SK-N-SH treated with all-trans-retinoic acid at 6 μM for 48 hours (cell line): ENCODE data around the gene TTC27.
A peak's percentile ranks its signal among the peaks of the same experiment; 100 is the strongest.

Source experiments
- ATAC-seq: fragments of 200-7000 bp; cut with Tn5 transposase; 3 replicates; pipeline ENCODE4 v1.9.1; 2020; ENCODE audit warnings: mild to moderate bottlenecking, moderate library complexity
- ARNTL ChIP-seq: fragments of 450-650 bp; formaldehyde crosslinking; IDR thresholded peaks from 2 replicates; pipeline ENCODE4 v1.5.0; 2020; ENCODE audit warnings: low read depth, mild to moderate bottlenecking, moderate library complexity, borderline replicate concordance
- BACH2 ChIP-seq: fragments of 250-450 bp; sonication (Bioruptor Pico); IDR thresholded peaks from 2 replicates; pipeline ENCODE4 v1.9.0; 2021; ENCODE audit warnings: mild to moderate bottlenecking, borderline replicate concordance
- CSDC2 ChIP-seq: fragments of 250-450 bp; sonication (Bioruptor Pico); IDR thresholded peaks from 2 replicates; pipeline ENCODE4 v1.5.0; 2020; ENCODE audit warnings: mild to moderate bottlenecking, moderate library complexity
- GLIS3 ChIP-seq: fragments of 250-450 bp; sonication (Bioruptor Pico); IDR thresholded peaks from 2 replicates; pipeline ENCODE4 v1.5.0; 2020; ENCODE audit warnings: mild to moderate bottlenecking, moderate library complexity
- ISL1 ChIP-seq: fragments of 250-450 bp; sonication (Bioruptor Pico); IDR thresholded peaks from 2 replicates; pipeline ENCODE4 v2.1.2; 2022; ENCODE audit warnings: mild to moderate bottlenecking, moderate library complexity
- OSR1 ChIP-seq: fragments of 250-450 bp; sonication (Bioruptor Pico); IDR thresholded peaks from 2 replicates; pipeline ENCODE4 v1.8.0; 2022; ENCODE audit warnings: moderate library complexity, mild to moderate bottlenecking, inconsistent platforms
- PPARA ChIP-seq: fragments of 250-450 bp; sonication (Bioruptor Pico); IDR thresholded peaks from 2 replicates; pipeline ENCODE4 v1.5.0; 2020; ENCODE audit warnings: mild to moderate bottlenecking, borderline replicate concordance
- RARB ChIP-seq: fragments of 250-450 bp; sonication (Bioruptor Pico); IDR thresholded peaks from 2 replicates; pipeline ENCODE4 v1.8.0; 2021; ENCODE audit warnings: mild to moderate bottlenecking, moderate library complexity
- SNAI2 ChIP-seq: fragments of 250-450 bp; sonication (Bioruptor Pico); IDR thresholded peaks from 2 replicates; pipeline ENCODE4 v1.5.0; 2020; ENCODE audit warnings: mild to moderate bottlenecking, moderate library complexity
- TOX ChIP-seq: fragments of 250-450 bp; sonication (Bioruptor Pico); IDR thresholded peaks from 2 replicates; pipeline ENCODE4 v1.8.0; 2021; ENCODE audit warnings: mild to moderate bottlenecking, moderate library complexity, borderline replicate concordance
- ZC3H10 ChIP-seq: fragments of 250-450 bp; sonication (Bioruptor Pico); IDR thresholded peaks from 2 replicates; pipeline ENCODE4 v1.5.1; 2021; ENCODE audit warnings: mild to moderate bottlenecking, moderate library complexity
- ZFP3 ChIP-seq: fragments of 250-450 bp; sonication (Bioruptor Pico); IDR thresholded peaks from 2 replicates; pipeline ENCODE4 v1.5.0; 2020; ENCODE audit warnings: mild to moderate bottlenecking, moderate library complexity
- ZNF565 ChIP-seq: fragments of 450-650 bp; formaldehyde crosslinking; conservative IDR thresholded peaks from 2 replicates; pipeline ENCODE4 v1.5.0; 2020; ENCODE audit warnings: low read depth, mild to moderate bottlenecking, moderate library complexity
- ZNF70 ChIP-seq: fragments of 450-650 bp; formaldehyde crosslinking; IDR thresholded peaks from 2 replicates; pipeline ENCODE4 v1.5.0; 2020; ENCODE audit warnings: mild to moderate bottlenecking, moderate library complexity
- ZNF8 ChIP-seq: fragments of 450-650 bp; formaldehyde crosslinking; IDR thresholded peaks from 2 replicates; pipeline ENCODE4 v1.5.0; 2020; ENCODE audit warnings: mild to moderate bottlenecking, moderate library complexity
- TF ChIP-seq, protein P1 (sequence below): fragments of 250-450 bp; sonication (Bioruptor Pico); IDR thresholded peaks from 2 replicates; pipeline ENCODE4 v1.8.0; 2020; ENCODE audit warnings: mild to moderate bottlenecking, moderate library complexity, borderline replicate concordance
- TF ChIP-seq, protein P2 (sequence below): fragments of 250-450 bp; sonication (Bioruptor Pico); IDR thresholded peaks from 2 replicates; pipeline ENCODE4 v1.5.1; 2020; ENCODE audit warnings: low read depth, mild to moderate bottlenecking, moderate library complexity
- TF ChIP-seq, protein P3 (sequence below): fragments of 250-450 bp; sonication (Bioruptor Pico); IDR thresholded peaks from 2 replicates; pipeline ENCODE4 v1.5.1; 2021; ENCODE audit warnings: mild to moderate bottlenecking, moderate library complexity
- TF ChIP-seq, protein P4 (sequence below): fragments of 250-450 bp; sonication (Bioruptor Pico); IDR thresholded peaks from 2 replicates; pipeline ENCODE4 v1.8.0; 2021; ENCODE audit warnings: low read depth, mild to moderate bottlenecking, moderate library complexity, borderline replicate concordance
- TF ChIP-seq, protein P5 (sequence below): fragments of 250-450 bp; sonication (Bioruptor Pico); IDR thresholded peaks from 2 replicates; pipeline ENCODE4 v1.5.0; 2020; ENCODE audit warnings: mild to moderate bottlenecking, moderate library complexity

The TTC27 gene

DNA sequence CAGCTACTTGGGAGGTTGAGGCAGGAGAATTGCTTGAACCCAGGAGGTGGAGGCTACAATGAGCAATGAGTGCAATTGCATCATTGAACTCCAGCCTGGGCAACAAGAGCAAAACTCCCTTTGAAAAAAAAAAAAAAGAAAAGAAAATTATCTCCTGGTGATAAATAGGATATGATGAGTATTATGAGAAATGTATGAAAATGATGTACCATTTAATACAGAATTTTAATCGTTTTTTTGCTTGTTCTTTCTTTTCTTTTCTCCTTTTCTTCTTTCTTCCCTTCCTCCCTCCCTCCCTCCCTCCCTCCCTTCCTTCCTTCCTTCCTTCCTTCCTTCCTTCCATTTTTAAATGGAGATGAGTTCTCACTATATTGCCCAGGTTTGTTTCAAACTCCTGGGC is 40.4 kb downstream of the TTC27 start:
- no peak for ATAC-seq
- no peak for TF ChIP-seq PPARA
- TF ChIP-seq RARB (CRISPR knock-in tag) = no peak
- TF ChIP-seq, protein P1, sequence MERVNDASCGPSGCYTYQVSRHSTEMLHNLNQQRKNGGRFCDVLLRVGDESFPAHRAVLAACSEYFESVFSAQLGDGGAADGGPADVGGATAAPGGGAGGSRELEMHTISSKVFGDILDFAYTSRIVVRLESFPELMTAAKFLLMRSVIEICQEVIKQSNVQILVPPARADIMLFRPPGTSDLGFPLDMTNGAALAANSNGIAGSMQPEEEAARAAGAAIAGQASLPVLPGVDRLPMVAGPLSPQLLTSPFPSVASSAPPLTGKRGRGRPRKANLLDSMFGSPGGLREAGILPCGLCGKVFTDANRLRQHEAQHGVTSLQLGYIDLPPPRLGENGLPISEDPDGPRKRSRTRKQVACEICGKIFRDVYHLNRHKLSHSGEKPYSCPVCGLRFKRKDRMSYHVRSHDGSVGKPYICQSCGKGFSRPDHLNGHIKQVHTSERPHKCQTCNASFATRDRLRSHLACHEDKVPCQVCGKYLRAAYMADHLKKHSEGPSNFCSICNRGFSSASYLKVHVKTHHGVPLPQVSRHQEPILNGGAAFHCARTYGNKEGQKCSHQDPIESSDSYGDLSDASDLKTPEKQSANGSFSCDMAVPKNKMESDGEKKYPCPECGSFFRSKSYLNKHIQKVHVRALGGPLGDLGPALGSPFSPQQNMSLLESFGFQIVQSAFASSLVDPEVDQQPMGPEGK (CRISPR knock-in tag) = no peak

DNA sequence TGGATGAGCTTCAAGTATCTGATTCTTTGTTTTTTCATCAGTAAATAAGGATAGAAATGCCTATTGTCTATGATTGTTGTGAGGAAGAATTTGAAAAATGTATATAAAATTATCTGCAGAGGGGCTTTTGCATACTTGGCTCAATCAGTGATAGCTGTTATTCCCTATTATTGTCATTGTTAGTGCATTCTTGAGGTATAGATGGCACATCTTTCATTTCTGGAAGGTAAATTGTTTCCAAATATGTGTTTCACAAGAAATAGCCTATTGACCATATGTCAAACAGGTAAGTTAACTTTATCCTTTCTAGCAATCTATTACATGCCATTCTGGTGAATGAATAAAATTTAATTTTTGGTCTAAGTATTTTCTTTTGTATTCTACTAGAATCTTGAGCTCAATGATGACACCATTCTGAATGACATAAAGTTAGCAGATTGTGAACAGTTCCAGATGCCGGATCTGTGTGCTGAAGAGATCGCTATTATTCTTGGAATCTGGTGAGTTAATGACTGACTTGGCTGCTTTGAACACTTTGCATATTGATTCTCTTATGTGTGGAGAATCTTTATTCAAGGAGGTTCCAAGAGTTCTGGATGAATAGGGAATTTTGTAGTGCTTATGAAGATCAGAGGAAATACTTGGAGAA is 44.2 kb downstream of the TTC27 start:
- peak; percentile 90 for ATAC-seq
- TF ChIP-seq ISL1 (CRISPR knock-in tag) = peak; percentile 98
- no peak for TF ChIP-seq TOX (CRISPR knock-in tag)

DNA sequence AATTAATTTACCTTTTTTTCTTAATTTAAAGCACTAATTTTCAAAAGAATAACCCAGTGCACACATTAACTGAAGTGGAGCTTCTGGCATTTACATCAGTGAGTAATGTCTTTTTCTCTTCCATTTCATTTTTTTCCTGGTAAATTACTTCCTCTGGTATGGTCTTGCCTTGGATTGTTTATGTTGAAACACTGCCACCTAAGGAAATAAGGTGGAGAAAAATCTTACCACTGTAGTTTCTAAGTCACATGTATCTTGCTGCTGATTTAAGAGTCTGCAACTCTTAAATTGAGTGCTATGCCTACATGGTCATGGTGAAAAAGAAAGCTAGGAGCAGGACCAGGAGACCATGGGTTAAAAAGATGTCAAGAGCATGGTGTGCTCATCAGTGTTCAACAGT is 51.0 kb downstream of the TTC27 start:
- peak; percentile 89 for ATAC-seq
- peak; percentile 43; the same call in 1 of the 2 replicates for TF ChIP-seq ISL1 (CRISPR knock-in tag)
- no peak for TF ChIP-seq OSR1

DNA sequence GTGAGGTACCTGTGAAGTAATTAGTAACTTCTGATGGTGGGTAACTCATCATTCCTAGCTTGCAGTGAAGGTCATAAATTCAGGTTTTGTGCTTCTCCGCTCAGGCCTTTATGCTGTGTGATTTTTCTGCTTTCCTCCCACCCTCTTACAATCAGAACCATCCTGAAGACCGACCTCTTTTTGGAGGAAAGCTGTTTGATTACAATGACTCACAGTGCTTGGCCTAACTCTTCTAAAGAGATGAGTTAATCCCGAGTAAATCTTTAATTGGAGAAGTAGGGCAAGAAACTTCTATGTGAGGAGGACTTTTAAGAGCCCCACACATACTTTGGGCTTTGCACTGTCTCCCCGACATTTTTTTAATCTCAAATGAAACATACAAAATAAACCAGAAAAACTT is 53.1 kb downstream of the TTC27 start:
- no peak for ATAC-seq
- TF ChIP-seq ZNF70 (no peak), RARB (CRISPR knock-in tag) (no peak), ISL1 (CRISPR knock-in tag) (no peak), ZNF565 (CRISPR knock-in tag) (no peak), CSDC2 (CRISPR knock-in tag) (no peak), SNAI2 (CRISPR knock-in tag) (no peak), OSR1 (no peak), TOX (CRISPR knock-in tag) (no peak), BACH2 (no peak), ZNF8 (CRISPR knock-in tag) (no peak), GLIS3 (CRISPR knock-in tag) (no peak), PPARA (no peak), ZC3H10 (CRISPR knock-in tag) (no peak), ARNTL (CRISPR knock-in tag) (no peak), ZFP3 (CRISPR knock-in tag) (no peak)
- TF ChIP-seq, protein P2, sequence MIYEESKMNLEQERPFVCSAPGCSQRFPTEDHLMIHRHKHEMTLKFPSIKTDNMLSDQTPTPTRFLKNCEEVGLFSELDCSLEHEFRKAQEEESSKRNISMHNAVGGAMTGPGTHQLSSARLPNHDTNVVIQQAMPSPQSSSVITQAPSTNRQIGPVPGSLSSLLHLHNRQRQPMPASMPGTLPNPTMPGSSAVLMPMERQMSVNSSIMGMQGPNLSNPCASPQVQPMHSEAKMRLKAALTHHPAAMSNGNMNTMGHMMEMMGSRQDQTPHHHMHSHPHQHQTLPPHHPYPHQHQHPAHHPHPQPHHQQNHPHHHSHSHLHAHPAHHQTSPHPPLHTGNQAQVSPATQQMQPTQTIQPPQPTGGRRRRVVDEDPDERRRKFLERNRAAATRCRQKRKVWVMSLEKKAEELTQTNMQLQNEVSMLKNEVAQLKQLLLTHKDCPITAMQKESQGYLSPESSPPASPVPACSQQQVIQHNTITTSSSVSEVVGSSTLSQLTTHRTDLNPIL (CRISPR knock-in tag) = no peak
- TF ChIP-seq, protein P3, sequence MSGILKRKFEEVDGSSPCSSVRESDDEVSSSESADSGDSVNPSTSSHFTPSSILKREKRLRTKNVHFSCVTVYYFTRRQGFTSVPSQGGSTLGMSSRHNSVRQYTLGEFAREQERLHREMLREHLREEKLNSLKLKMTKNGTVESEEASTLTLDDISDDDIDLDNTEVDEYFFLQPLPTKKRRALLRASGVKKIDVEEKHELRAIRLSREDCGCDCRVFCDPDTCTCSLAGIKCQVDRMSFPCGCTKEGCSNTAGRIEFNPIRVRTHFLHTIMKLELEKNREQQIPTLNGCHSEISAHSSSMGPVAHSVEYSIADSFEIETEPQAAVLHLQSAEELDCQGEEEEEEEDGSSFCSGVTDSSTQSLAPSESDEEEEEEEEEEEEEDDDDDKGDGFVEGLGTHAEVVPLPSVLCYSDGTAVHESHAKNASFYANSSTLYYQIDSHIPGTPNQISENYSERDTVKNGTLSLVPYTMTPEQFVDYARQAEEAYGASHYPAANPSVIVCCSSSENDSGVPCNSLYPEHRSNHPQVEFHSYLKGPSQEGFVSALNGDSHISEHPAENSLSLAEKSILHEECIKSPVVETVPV = no peak
- TF ChIP-seq, protein P4, sequence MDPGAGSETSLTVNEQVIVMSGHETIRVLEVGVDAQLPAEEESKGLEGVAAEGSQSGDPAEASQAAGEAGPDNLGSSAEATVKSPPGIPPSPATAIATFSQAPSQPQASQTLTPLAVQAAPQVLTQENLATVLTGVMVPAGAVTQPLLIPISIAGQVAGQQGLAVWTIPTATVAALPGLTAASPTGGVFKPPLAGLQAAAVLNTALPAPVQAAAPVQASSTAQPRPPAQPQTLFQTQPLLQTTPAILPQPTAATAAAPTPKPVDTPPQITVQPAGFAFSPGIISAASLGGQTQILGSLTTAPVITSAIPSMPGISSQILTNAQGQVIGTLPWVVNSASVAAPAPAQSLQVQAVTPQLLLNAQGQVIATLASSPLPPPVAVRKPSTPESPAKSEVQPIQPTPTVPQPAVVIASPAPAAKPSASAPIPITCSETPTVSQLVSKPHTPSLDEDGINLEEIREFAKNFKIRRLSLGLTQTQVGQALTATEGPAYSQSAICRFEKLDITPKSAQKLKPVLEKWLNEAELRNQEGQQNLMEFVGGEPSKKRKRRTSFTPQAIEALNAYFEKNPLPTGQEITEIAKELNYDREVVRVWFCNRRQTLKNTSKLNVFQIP (CRISPR knock-in tag) = no peak
- TF ChIP-seq, protein P5, sequence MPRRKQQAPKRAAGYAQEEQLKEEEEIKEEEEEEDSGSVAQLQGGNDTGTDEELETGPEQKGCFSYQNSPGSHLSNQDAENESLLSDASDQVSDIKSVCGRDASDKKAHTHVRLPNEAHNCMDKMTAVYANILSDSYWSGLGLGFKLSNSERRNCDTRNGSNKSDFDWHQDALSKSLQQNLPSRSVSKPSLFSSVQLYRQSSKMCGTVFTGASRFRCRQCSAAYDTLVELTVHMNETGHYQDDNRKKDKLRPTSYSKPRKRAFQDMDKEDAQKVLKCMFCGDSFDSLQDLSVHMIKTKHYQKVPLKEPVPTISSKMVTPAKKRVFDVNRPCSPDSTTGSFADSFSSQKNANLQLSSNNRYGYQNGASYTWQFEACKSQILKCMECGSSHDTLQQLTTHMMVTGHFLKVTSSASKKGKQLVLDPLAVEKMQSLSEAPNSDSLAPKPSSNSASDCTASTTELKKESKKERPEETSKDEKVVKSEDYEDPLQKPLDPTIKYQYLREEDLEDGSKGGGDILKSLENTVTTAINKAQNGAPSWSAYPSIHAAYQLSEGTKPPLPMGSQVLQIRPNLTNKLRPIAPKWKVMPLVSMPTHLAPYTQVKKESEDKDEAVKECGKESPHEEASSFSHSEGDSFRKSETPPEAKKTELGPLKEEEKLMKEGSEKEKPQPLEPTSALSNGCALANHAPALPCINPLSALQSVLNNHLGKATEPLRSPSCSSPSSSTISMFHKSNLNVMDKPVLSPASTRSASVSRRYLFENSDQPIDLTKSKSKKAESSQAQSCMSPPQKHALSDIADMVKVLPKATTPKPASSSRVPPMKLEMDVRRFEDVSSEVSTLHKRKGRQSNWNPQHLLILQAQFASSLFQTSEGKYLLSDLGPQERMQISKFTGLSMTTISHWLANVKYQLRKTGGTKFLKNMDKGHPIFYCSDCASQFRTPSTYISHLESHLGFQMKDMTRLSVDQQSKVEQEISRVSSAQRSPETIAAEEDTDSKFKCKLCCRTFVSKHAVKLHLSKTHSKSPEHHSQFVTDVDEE (CRISPR knock-in tag) = no peak
